Ovary (tissue), 9 donors: Measurements from ENCODE around the gene HPCAL4. TPM values are rescaled to one million over a fixed set of nuclear protein-coding genes. Genes with fewer than 3 reads are reported as not detected.
A peak's percentile ranks its signal among the peaks of the same experiment; 100 is the strongest.

Experiments
- DNase-seq, 5 donors: peaks; one replicate each; pipeline ENCODE4 v3.0.0-alpha.2; 2019 to 2020
- H3K27ac ChIP-seq, 2 donors: fragments of 200-600 bp; one replicate each; pipeline versions ENCODE4 v1.5.1 to v1.8.0; 2019 to 2022
- H3K27me3 ChIP-seq: fragments of 200-600 bp; one replicate; pipeline ENCODE4 v1.8.0; 2022
- H3K36me3 ChIP-seq: fragments of 200-600 bp; sonication (generic); one replicate; pipeline ENCODE4 v1.5.1; 2019
- H3K4me1 ChIP-seq: one replicate; pipeline ENCODE4 v1.8.1; 2013; ENCODE audit warnings: mild to moderate bottlenecking, moderate library complexity; ENCODE audit not compliant: insufficient read depth
- H3K4me3 ChIP-seq: fragments of 200-600 bp; sonication (generic); one replicate; pipeline ENCODE4 v1.5.1; 2017
- H3K9me3 ChIP-seq, 2 donors: fragments of 200-600 bp in 1 of 2; sonication (generic) in 1 of 2; one replicate each; pipeline versions ENCODE4 v1.5.1 to v1.8.1; 2013 to 2019; ENCODE audit warnings: mild to moderate bottlenecking in 1 of 2, moderate library complexity in 1 of 2
- CTCF ChIP-seq, 3 donors: fragments of 450-650 bp in 2 of 3; fragments of 200-600 bp in 1 of 3; IDR thresholded peaks; one replicate each; pipeline versions ENCODE4 v1.5.1 to v1.8.0; 2016 to 2022; ENCODE audit warnings: antibody characterized with exemption in 3 of 3, mild to moderate bottlenecking in 1 of 3
- EP300 ChIP-seq: sonication (generic); formaldehyde crosslinking; IDR thresholded peaks from one replicate; pipeline ENCODE4 v1.6.1; 2017; ENCODE audit warnings: antibody characterized with exemption
- POLR2A ChIP-seq: fragments of 450-650 bp; IDR thresholded peaks from one replicate; pipeline ENCODE4 v1.6.1; 2017; ENCODE audit warnings: antibody characterized with exemption, mild to moderate bottlenecking, moderate library complexity
- WGBS, 3 donors: extraction: QIAGEN DNeasy Blood & Tissue Kit in 1 of 3; methylation state at CpG; one replicate each; pipeline versions ENCODE4 v1.1.5 to v1.1.7; 2013 to 2017; 5-methylcytosine and 5-hydroxymethylcytosine counted together
- intact Hi-C, 4 donors: fragments of 100-400 bp; cut with DNase I; formaldehyde crosslinking; loops; one replicate each; pipeline versions ENCODE4 v1.11.0 to v1.15.1; 2022 to 2023
- polyA plus RNA-seq, 2 donors: library from polyadenylated mRNA; stranded (reverse); fragments of 200-250 nt in 1 of 2; fragments of 350-450 nt in 1 of 2; fragmentation: Illumina TruSeq in 1 of 2; extraction: RNeasy Lipid Tissue Mini Kit (QIAGEN cat#74804) in 1 of 2; gene quantifications; one replicate each; pipeline ENCODE4 v1.2.3, GENCODE V29; 2013 to 2014
- total RNA-seq, 7 donors: library from RNA; depleted of rRNA in 2 of 7; stranded (reverse); fragments of >200 nt in 2 of 7; fragmentation: NEBNext Ultra II Directional in 3 of 7; extraction: Animal tissue kit (Norgen Biotek cat#: 25700) in 3 of 7; gene quantifications; one replicate each; pipeline versions ENCODE4 v1.1.0 to v1.2.4, GENCODE V29; 2016 to 2023
- donor health status: DM: no; HTN: no; CAD: no; lungs with moderate emphysema.
- donor health status: DM: no; HTN: no; CAD: no.
- donor health status: Bipolar disorder and iron deficiency.
- donor health status: DM: yes; HTN: yes; CAD: no.
- donor health status: DM: no; HTN: no; CAD: no.
- donor health status: DM: yes; HTN: yes; CAD: no.

The HPCAL4 gene
- total and polyA plus RNA-seq, 9 donors, result 0.88 to 11.1 (median 3.1) TPM

GRCh38 chr1:39684313-39684664, 6.9 kb downstream of the HPCAL4 start:
- no peak overlapping the region for H3K27ac ChIP-seq
- TF ChIP-seq EP300, result no peak
- TF ChIP-seq CTCF (IDR thresholded peaks at IDR 0.05), result no peak
- TF ChIP-seq POLR2A, result no peak
- no peak overlapping the region for H3K4me3 ChIP-seq
- H3K27me3 ChIP-seq, result no peaks in the 10 kb centered on the region
- DNase-seq, result no peak
- WGBS, 3 donors, result 71 to 73% (median 72%) methylated on average over 13 of the region's 13 CpGs
- no peaks in the 10 kb centered on the region for H3K36me3 ChIP-seq
- intact Hi-C loops, result loop anchor here in 1 of 4 donors (10.0 kb wide), 1 partner anchor 1421 kb away; no protein-coding TSS in a partner anchor
- H3K4me1 ChIP-seq, result peaks cover 3% of the 10 kb centered on the region
- no peaks in the 10 kb centered on the region for H3K9me3 ChIP-seq

- H3K36me3 ChIP-seq, result no peaks in the 10 kb centered on the region
- no peaks in the 10 kb centered on the region for H3K27me3 ChIP-seq
- TF ChIP-seq EP300 (no peak), CTCF (IDR thresholded peaks at IDR 0.05) (no peak), POLR2A (no peak)
- no peak overlapping the region for H3K27ac ChIP-seq
- DNase-seq, result peak in 3 of 5 donors; percentile 38 to 61 (median 51)
- WGBS, 3 donors, result 38 to 41% (median 41%) methylated on average over 55 to 62 of the region's 62 CpGs
- intact Hi-C loops, result loop anchor here in 1 of 4 donors (10.0 kb wide), 1 partner anchor 1421 kb away; no protein-coding TSS in a partner anchor
- H3K4me1 ChIP-seq, result peaks cover 3% of the 10 kb centered on the region
- no peak overlapping the region for H3K4me3 ChIP-seq
- H3K9me3 ChIP-seq, result no peaks in the 10 kb centered on the region
Measured at GRCh38 chr1:39683591-39684312, 7.5 kb downstream of the HPCAL4 start.

DNA sequence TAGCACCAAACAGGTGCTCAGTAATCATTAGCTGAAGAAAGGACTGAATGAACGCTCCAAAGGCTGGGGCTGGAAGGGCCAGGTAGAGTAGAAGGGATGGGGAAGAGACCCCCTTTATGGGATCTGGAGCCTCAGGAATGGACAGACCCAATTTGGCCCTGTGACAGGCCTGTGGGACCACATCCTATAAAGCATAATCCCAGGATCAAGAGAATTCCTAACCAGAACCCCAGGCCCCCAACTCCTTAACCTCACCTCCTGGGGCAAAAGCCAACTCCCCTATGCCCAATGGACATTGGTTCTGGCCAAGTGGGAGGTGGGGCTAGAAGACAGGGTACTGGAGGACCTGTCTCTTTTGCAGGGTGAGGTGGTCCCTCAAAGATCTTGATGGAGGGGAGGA, 9.2 kb downstream of the HPCAL4 start:
- 79 to 86% (median 85%) methylated on average over 1 of the region's 1 CpG for WGBS, 3 donors
- no peak overlapping the region for H3K27ac ChIP-seq
- intact Hi-C loops, result loop anchor here in 1 of 4 donors (10.0 kb wide), 1 partner anchor 1423 kb away; no protein-coding TSS in a partner anchor
- no peaks in the 10 kb centered on the region for H3K9me3 ChIP-seq
- H3K4me1 ChIP-seq, result peaks cover 3% of the 10 kb centered on the region
- TF ChIP-seq EP300 (no peak), CTCF (IDR thresholded peaks at IDR 0.05) (no peak), POLR2A (no peak)
- DNase-seq, result no peak
- no peak overlapping the region for H3K4me3 ChIP-seq
- no peaks in the 10 kb centered on the region for H3K36me3 ChIP-seq
- H3K27me3 ChIP-seq, result no peaks in the 10 kb centered on the region

GRCh38 chr1:39681294-39681693, 9.9 kb downstream of the HPCAL4 start:
- Histone ChIP-seq H3K9me3 (no peaks in the 10 kb centered on the region), H3K4me3 (no peak overlapping the region), H3K27me3 (no peaks in the 10 kb centered on the region), H3K4me1 (peaks cover 3% of the 10 kb centered on the region), H3K27ac (no peak overlapping the region), H3K36me3 (no peaks in the 10 kb centered on the region)
- WGBS, 3 donors, result 73 to 86% (median 79%) methylated on average over 3 of the region's 3 CpGs
- intact Hi-C loops, result loop anchor here in 1 of 4 donors (10.0 kb wide), 1 partner anchor 1424 kb away; no protein-coding TSS in a partner anchor
- no peak for DNase-seq
- TF ChIP-seq CTCF (IDR thresholded peaks at IDR 0.05), result no peak
- no peak for TF ChIP-seq EP300
- TF ChIP-seq POLR2A, result no peak
